H1 (cell line): Measurements from ENCODE around the gene GGT6. TPM values are rescaled to one million over a fixed set of nuclear protein-coding genes. Genes with fewer than 3 reads are reported as not detected.

ENCODE experiments used
- CTCF ChIA-PET: fragments of 300-600 bp; sonication (Branson Sonifier 250); formaldehyde crosslinking; loops from one replicate; lab custom pipeline; 2021; ENCODE audit not compliant: partially characterized antibody; lab: Charles Lee
- POLR2A ChIA-PET: fragments of 300-600 bp; sonication (Branson Sonifier 250); formaldehyde crosslinking; loops from one replicate; lab custom pipeline; 2021; ENCODE audit warnings: inconsistent platforms; ENCODE audit not compliant: partially characterized antibody; lab: Charles Lee
- DNase-seq, 2 experiments: peaks; one replicate each; pipeline versions ENCODE4 v3.0.0 to v3.0.0-alpha.2; 2010 to 2022; ENCODE audit warnings: low spot score in 2 of 2, low read depth in 1 of 2, mixed read lengths in 1 of 2
- FAIRE-seq: peaks from 2 replicates; lab custom pipeline; 2011; peaks lifted over from hg19 to GRCh38; lab: Jason Lieb, UNC
- H2AFZ ChIP-seq: 2 replicates; pipeline ENCODE4 v1.8.1; 2012; ENCODE audit warnings: low read length, inconsistent platforms
- H2AK5ac ChIP-seq: 2 replicates; pipeline ENCODE4 v1.6.1; 2013; ENCODE audit warnings: low read depth, low read length
- H2BK120ac ChIP-seq: replicated peaks from 2 replicates; pipeline ENCODE3; 2013; ENCODE audit warnings: low read depth, low read length, inconsistent platforms
- H2BK12ac ChIP-seq: 2 replicates; pipeline ENCODE4 v1.6.1; 2013; ENCODE audit warnings: low read depth, low read length
- H2BK15ac ChIP-seq: 2 replicates; pipeline ENCODE4 v1.6.1; 2013; ENCODE audit warnings: low read length
- H2BK20ac ChIP-seq: 2 replicates; pipeline ENCODE4 v1.6.1; 2013; ENCODE audit warnings: low read length
- H2BK5ac ChIP-seq: 2 replicates; pipeline ENCODE4 v1.6.1; 2013; ENCODE audit warnings: low read depth, low read length
- H3K14ac ChIP-seq: 2 replicates; pipeline ENCODE4 v1.6.1; 2013; ENCODE audit warnings: inconsistent platforms; ENCODE audit not compliant: insufficient read length
- H3K18ac ChIP-seq: 2 replicates; pipeline ENCODE4 v1.6.1; 2013; ENCODE audit warnings: low read length; ENCODE audit errors: extremely low read depth
- H3K23ac ChIP-seq: 2 replicates; pipeline ENCODE4 v1.6.1; 2013; ENCODE audit warnings: inconsistent platforms; ENCODE audit not compliant: insufficient read length
- H3K23me2 ChIP-seq: 2 replicates; pipeline ENCODE4 v1.6.1; 2013; ENCODE audit warnings: low read depth, low read length
- H3K27ac ChIP-seq: 2 replicates; pipeline ENCODE4 v1.6.1; 2011; ENCODE audit warnings: low read depth, low read length, inconsistent platforms
- H3K27me3 ChIP-seq, 4 experiments: replicated peaks in 1 of 4; 1 replicate in 1 of 4; 2 replicates in 3 of 4; pipeline versions ENCODE4 v1.6.1 to v1.8.1; 2011 to 2013; ENCODE audit warnings: low read length in 3 of 4, mild to moderate bottlenecking in 3 of 4, inconsistent platforms in 2 of 4, mixed read lengths in 2 of 4, moderate library complexity in 1 of 4; ENCODE audit not compliant: control insufficient read depth in 3 of 4, insufficient read depth in 3 of 4; ENCODE audit errors: extremely low read depth in 1 of 4
- H3K36me3 ChIP-seq, 4 experiments: 2 replicates each; pipeline versions ENCODE4 v1.6.1 to v1.8.1; 2011 to 2013; ENCODE audit warnings: mild to moderate bottlenecking in 4 of 4, low read length in 3 of 4, moderate library complexity in 2 of 4, control low read depth in 1 of 4, inconsistent platforms in 1 of 4; ENCODE audit not compliant: insufficient read depth in 4 of 4, control insufficient read depth in 2 of 4
- H3K4ac ChIP-seq: replicated peaks from 2 replicates; pipeline ENCODE3; 2013; ENCODE audit warnings: low read length, low read depth, mixed read lengths, inconsistent platforms; ENCODE audit not compliant: insufficient read length
- H3K4me1 ChIP-seq, 4 experiments: replicated peaks in 1 of 4; 1 replicate in 1 of 4; 2 replicates in 3 of 4; pipeline versions ENCODE4 v1.6.1 to v1.8.1; 2011 to 2013; ENCODE audit warnings: low read length in 3 of 4, inconsistent platforms in 2 of 4, mixed read lengths in 1 of 4; ENCODE audit not compliant: insufficient read depth in 4 of 4, control insufficient read depth in 3 of 4
- H3K4me2 ChIP-seq, 2 experiments: 2 replicates each; pipeline versions ENCODE4 v1.6.1 to v1.8.1; 2011 to 2013; ENCODE audit warnings: low read depth in 2 of 2, low read length in 2 of 2, control low read depth in 1 of 2, inconsistent platforms in 1 of 2, mild to moderate bottlenecking in 1 of 2; ENCODE audit not compliant: insufficient read depth in 1 of 2
- H3K4me3 ChIP-seq, 4 experiments: fragments of 200-600, 300-600 bp in 1 of 4; sonication (generic), shearing (Covaris generic), sonication (Bioruptor Twin) in 1 of 4; 2 replicates each; pipeline versions ENCODE4 v1.5.1 to v1.8.1; 2011 to 2016; ENCODE audit warnings: low read length in 4 of 4, low read depth in 3 of 4, control low read depth in 2 of 4, inconsistent platforms in 2 of 4, mild to moderate bottlenecking in 2 of 4, mixed read lengths in 1 of 4, moderate library complexity in 1 of 4; ENCODE audit not compliant: insufficient read depth in 2 of 4; ENCODE audit errors: extremely low read depth in 1 of 4
- H3K56ac ChIP-seq: replicated peaks from 2 replicates; pipeline ENCODE3; 2013; ENCODE audit warnings: low read depth, mild to moderate bottlenecking, mixed read lengths, low read length, inconsistent platforms; ENCODE audit not compliant: insufficient read length
- H3K79me1 ChIP-seq: 2 replicates; pipeline ENCODE4 v1.6.1; 2013; ENCODE audit warnings: low read depth, low read length, control low read depth
- H3K79me2 ChIP-seq, 2 experiments: 2 replicates each; pipeline versions ENCODE4 v1.6.1 to v1.8.1; 2012 to 2013; ENCODE audit warnings: low read length in 2 of 2, mild to moderate bottlenecking in 2 of 2, inconsistent platforms in 1 of 2; ENCODE audit not compliant: insufficient read depth in 2 of 2, control insufficient read depth in 1 of 2
- H3K9ac ChIP-seq, 4 experiments: replicated peaks in 1 of 4; 1 replicate in 1 of 4; 2 replicates in 3 of 4; pipeline versions ENCODE4 v1.6.1 to v1.8.1; 2011 to 2013; ENCODE audit warnings: low read depth in 3 of 4, low read length in 3 of 4, control low read depth in 2 of 4, mild to moderate bottlenecking in 2 of 4, moderate library complexity in 2 of 4, inconsistent platforms in 1 of 4; ENCODE audit errors: extremely low read depth in 1 of 4
- H3K9me3 ChIP-seq, 2 experiments: 2 replicates each; pipeline versions ENCODE4 v1.6.1 to v1.8.1; 2012 to 2013; ENCODE audit warnings: mild to moderate bottlenecking in 2 of 2, moderate library complexity in 2 of 2, control low read depth in 1 of 2, inconsistent platforms in 1 of 2, low read depth in 1 of 2, low read length in 1 of 2, mixed read lengths in 1 of 2; ENCODE audit not compliant: insufficient read depth in 2 of 2
- H4K20me1 ChIP-seq, 2 experiments: replicated peaks in 1 of 2; 2 replicates each; pipeline versions ENCODE3 to v1.8.1; 2011 to 2013; ENCODE audit warnings: inconsistent platforms in 2 of 2, low read length in 2 of 2, mild to moderate bottlenecking in 1 of 2; ENCODE audit not compliant: insufficient read depth in 2 of 2, control insufficient read depth in 1 of 2
- H4K5ac ChIP-seq: 2 replicates; pipeline ENCODE4 v1.6.1; 2013; ENCODE audit warnings: low read length, low read depth, mixed read lengths, inconsistent platforms; ENCODE audit not compliant: insufficient read length
- H4K8ac ChIP-seq: 2 replicates; pipeline ENCODE4 v1.8.0; 2013; ENCODE audit warnings: mild to moderate bottlenecking, moderate library complexity, low read length, inconsistent platforms; ENCODE audit not compliant: insufficient read depth; ENCODE audit errors: extremely low read depth
- H4K91ac ChIP-seq: replicated peaks from 2 replicates; pipeline ENCODE3; 2013; ENCODE audit warnings: low read length, mixed read lengths, inconsistent platforms; ENCODE audit not compliant: insufficient read length
- CBX8 ChIP-seq: fragments of 300-800, 300-1000 bp; sonication (generic); IDR thresholded peaks from 2 replicates; pipeline ENCODE4 v1.7.1; 2016; ENCODE audit warnings: low read depth, low read length, borderline replicate concordance
- HDAC6 ChIP-seq: IDR thresholded peaks from one replicate; pipeline ENCODE4 v1.7.1; 2012; ENCODE audit warnings: low read depth, mild to moderate bottlenecking, inconsistent platforms, low read length, moderate library complexity
- MAFK ChIP-seq: IDR thresholded peaks from 2 replicates; pipeline ENCODE4 v1.6.1; 2012; ENCODE audit warnings: low read depth, mild to moderate bottlenecking, improper control_type of control experiment, low read length
- PHF8 ChIP-seq: fragments of 200-600 bp; sonication (generic); conservative IDR thresholded peaks from 2 replicates; pipeline ENCODE4 v1.7.1; 2012; ENCODE audit warnings: low read depth, mild to moderate bottlenecking, inconsistent platforms, low read length, moderate library complexity
- RAD21 ChIP-seq, 2 experiments: IDR thresholded peaks in 1 of 2; conservative IDR thresholded peaks in 1 of 2; 2 replicates each; pipeline ENCODE4 v1.6.1; 2011; ENCODE audit warnings: low read depth in 2 of 2, low read length in 2 of 2, improper control_type of control experiment in 1 of 2, inconsistent platforms in 1 of 2, mild to moderate bottlenecking in 1 of 2, moderate library complexity in 1 of 2
- SIX5 ChIP-seq: IDR thresholded peaks from 2 replicates; pipeline ENCODE4 v1.6.1; 2011; ENCODE audit warnings: mild to moderate bottlenecking, low read depth, low read length
- WGBS, 2 experiments: shearing (Covaris generic) in 1 of 2; methylation state at CpG; one replicate each; pipeline versions ENCODE4 v1.1.6 to v1.1.7; 2013 to 2015; ENCODE audit warnings: low lambda C conversion rate in 2 of 2, mixed read lengths in 2 of 2, inconsistent platforms in 1 of 2, low coverage in 1 of 2, missing lambda C conversion rate in 1 of 2; ENCODE audit not compliant: insufficient replicate concordance in 2 of 2, insufficient coverage in 1 of 2, insufficient read length in 1 of 2; ENCODE audit errors: extremely low coverage in 1 of 2, missing lambda C conversion rate in 1 of 2; 5-methylcytosine and 5-hydroxymethylcytosine counted together
- polyA plus RNA-seq, 7 experiments: library from polyadenylated mRNA; depleted of rRNA in 3 of 7; stranded (reverse) in 5 of 7; unstranded in 2 of 7; fragments of >200 nt in 5 of 7; fragments of 200-250 nt in 2 of 7; gene quantifications; 1 replicate in 5 of 7; 2 replicates in 1 of 7; 4 replicates in 1 of 7; pipeline versions ENCODE4 v1.2.1 to v1.2.3, GENCODE V29; 2011 to 2013; ENCODE audit warnings: missing spikeins in 2 of 7, mixed read lengths in 2 of 7
- total RNA-seq: library from RNA; stranded (reverse); fragmentation: NEBNext Ultra II Directional; extraction: Animal tissue kit (Norgen Biotek cat#: 25700); gene quantifications from 2 replicates; pipeline ENCODE4 v1.2.1, GENCODE V29; 2021

Gene GGT6
- total and polyA plus RNA-seq, 2 of the 8 experiments (the other 6 are each of a cell fraction or from before 2014, with no cell fraction given) = 0.18 TPM; not detected in 1

GRCh38 chr17:4580291-4580690 is 19.9 kb upstream of the GGT6 start:
- no peak for DNase-seq
- no peak for FAIRE-seq
- peaks cover 4 to 28% (median 25%) of the 10 kb centered on the region in 4 experiments for H3K27me3 ChIP-seq
- no peak overlapping the region; the same call in 1 of the 2 replicates for H2BK12ac ChIP-seq
- no peak overlapping the region for H3K9ac ChIP-seq
- no peaks in the 10 kb centered on the region for H3K79me1 ChIP-seq
- H2BK15ac ChIP-seq = 0 out of 2 replicates have a peak overlapping the region, but pooled peaks have one; percentile 92
- H2BK5ac ChIP-seq = no peak overlapping the region
- H3K56ac ChIP-seq = no peak overlapping the region
- peaks cover 10% of the 10 kb centered on the region; the same call in 1 of the 2 replicates for H3K23me2 ChIP-seq
- no peak overlapping the region for H3K18ac ChIP-seq
- no peaks in the 10 kb centered on the region for H4K20me1 ChIP-seq
- no peak overlapping the region for H3K4me2 ChIP-seq
- H3K4me3 ChIP-seq = no peak overlapping the region
- H2BK20ac ChIP-seq = peak overlapping the region; percentile 99; the same call in 1 of the 2 replicates
- H4K8ac ChIP-seq = no peak overlapping the region
- no peak overlapping the region for H3K23ac ChIP-seq
- no peak overlapping the region for H4K5ac ChIP-seq
- CTCF ChIA-PET = interaction anchor here (1.3 to 8.8 kb wide), 6 partner anchors 12 to 45 kb away, joined by 3 to 114 read pairs (median 10); partner anchors contain the start of gene GGT6
- no peak overlapping the region for H2BK120ac ChIP-seq
- POLR2A ChIA-PET = interaction anchor here (1.0 to 1.1 kb wide), 2 partner anchors 13 to 19 kb away, joined by 3 to 4 read pairs; no protein-coding TSS in a partner anchor
- H3K36me3 ChIP-seq = no peaks in the 10 kb centered on the region
- H3K14ac ChIP-seq = no peak overlapping the region
- peaks cover 4 to 34% (median 24%) of the 10 kb centered on the region in 4 experiments for H3K4me1 ChIP-seq
- no peaks in the 10 kb centered on the region for H3K79me2 ChIP-seq
- no peak overlapping the region for H2AFZ ChIP-seq
- H3K9me3 ChIP-seq = no peaks in the 10 kb centered on the region
- TF ChIP-seq MAFK (no peak), RAD21 (IDR thresholded peaks at IDR 0.05 in 1 of 2, conservative IDR thresholded peaks at IDR 0.05 in 1 of 2; ENCODE audit: low read depth in 2 of 2, low read length in 2 of 2) (no peak), HDAC6 (no peak), SIX5 (no peak), CBX8 (no peak), PHF8 (no peak)
- 79% methylated on average over 7 of the region's 7 CpGs; no CpG with 5 or more reads in 1 of the 2 experiments for WGBS, 2 experiments
- no peak overlapping the region; the same call in 1 of the 2 replicates for H2AK5ac ChIP-seq
- H3K27ac ChIP-seq = no peak overlapping the region
- no peak overlapping the region for H3K4ac ChIP-seq
- H4K91ac ChIP-seq = no peak overlapping the region
